ENCODE results near the gene ATP5PO.
"Not testable (repeated sequence)": the region's sequence is repeated elsewhere in the genome, so short reads cannot be mapped to it uniquely, and the experiment has no call there.

Gene ATP5PO

DNA sequence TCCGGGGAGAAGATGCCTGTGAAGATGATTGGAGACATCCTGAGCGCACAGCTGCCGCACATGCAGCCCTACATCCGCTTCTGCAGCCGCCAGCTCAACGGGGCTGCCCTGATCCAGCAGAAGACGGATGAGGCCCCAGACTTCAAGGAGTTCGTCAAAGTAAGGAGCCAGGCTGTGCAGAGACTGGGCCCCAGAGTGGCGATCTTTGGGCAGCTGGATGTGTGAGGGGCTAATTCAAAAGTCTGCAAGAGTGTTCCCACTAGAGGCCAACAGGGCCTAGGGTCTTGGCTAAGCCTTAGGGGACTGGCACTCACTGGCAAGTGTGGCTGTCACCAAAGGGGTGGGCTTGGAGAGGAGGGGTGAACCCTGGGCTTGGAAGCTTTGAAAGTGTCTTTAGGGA is 50.4 kb downstream of the ATP5PO start:
- no peak overlapping the region for H3K4me3 ChIP-seq (ENCODE audit: low read depth, low read length)
- TF ChIP-seq, protein P1, sequence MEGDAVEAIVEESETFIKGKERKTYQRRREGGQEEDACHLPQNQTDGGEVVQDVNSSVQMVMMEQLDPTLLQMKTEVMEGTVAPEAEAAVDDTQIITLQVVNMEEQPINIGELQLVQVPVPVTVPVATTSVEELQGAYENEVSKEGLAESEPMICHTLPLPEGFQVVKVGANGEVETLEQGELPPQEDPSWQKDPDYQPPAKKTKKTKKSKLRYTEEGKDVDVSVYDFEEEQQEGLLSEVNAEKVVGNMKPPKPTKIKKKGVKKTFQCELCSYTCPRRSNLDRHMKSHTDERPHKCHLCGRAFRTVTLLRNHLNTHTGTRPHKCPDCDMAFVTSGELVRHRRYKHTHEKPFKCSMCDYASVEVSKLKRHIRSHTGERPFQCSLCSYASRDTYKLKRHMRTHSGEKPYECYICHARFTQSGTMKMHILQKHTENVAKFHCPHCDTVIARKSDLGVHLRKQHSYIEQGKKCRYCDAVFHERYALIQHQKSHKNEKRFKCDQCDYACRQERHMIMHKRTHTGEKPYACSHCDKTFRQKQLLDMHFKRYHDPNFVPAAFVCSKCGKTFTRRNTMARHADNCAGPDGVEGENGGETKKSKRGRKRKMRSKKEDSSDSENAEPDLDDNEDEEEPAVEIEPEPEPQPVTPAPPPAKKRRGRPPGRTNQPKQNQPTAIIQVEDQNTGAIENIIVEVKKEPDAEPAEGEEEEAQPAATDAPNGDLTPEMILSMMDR (IDR thresholded peaks at IDR 0.05; ENCODE audit: low read depth, low read length, missing control alignments) = no peak
- no peak for DNase-seq (ENCODE audit: low read depth)

DNA sequence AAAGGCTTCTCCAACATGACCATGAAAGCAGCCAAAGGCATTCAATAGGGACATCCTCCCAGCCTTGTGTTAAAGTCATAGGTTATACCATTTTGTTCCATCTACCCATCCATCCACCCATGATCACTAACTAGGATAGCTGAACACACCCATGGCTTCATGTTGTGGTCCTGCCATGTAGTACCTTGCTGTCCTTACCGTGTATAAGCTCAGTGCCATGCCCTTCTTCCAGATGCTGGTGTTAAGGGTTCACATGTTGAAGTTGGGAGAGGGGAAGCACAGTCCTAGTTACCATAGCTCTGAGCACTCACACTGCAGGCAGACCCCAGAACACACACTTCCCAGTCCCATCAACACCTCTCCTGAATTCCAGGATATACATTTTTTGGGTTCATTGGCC is 51.5 kb downstream of the ATP5PO start:
- no peak for DNase-seq (ENCODE audit: low read depth)
- no peak overlapping the region for H3K4me3 ChIP-seq (ENCODE audit: low read depth, low read length)
- TF ChIP-seq, protein P1 (IDR thresholded peaks at IDR 0.05; ENCODE audit: low read depth, low read length, missing control alignments) = no peak

DNA sequence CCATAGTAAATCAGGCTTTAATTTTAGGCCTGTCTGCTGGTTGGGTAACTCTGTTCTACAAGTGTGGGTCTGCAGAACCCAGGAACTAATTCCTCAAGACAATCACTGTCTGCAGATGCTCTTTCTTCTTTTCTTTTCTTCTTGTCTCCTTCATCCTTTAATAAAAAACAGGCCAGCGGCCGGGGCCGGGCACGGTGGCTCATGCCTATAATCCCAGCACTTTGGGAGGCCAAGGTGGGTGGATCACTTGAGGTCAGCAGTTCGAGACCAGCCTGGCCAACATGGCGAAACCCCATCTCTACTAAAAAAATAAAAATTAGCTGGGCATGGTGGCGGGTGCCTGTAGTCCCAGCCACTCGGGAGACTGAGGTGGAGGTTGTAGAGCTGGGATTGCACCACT is 52.4 kb downstream of the ATP5PO start:
- H3K4me3 ChIP-seq (ENCODE audit: low read depth, low read length); DNase-seq (ENCODE audit: low read depth): not testable (repeated sequence)

DNA sequence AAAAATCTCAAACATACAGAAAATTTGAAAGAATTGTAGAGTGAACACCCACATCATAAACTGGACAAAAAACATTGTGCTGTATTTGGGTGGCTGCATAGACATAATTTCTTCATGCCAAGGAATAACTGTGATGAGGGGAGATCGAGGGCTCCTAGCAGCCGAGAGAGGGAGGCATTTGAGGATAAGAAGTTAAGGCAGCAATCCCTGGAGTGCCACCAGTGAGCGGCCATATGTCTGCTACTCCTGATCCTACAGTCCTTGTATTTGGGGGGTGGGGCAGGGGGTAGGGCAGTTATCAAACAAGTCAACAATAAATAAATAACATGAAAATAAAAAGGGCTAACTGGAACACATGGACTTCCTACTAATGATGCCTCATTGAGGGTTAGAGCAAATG is 54.5 kb downstream of the ATP5PO start:
- TF ChIP-seq, protein P1 (IDR thresholded peaks at IDR 0.05; ENCODE audit: low read depth, low read length, missing control alignments) = no peak
- DNase-seq (ENCODE audit: low read depth) = no peak
- no peak overlapping the region for H3K4me3 ChIP-seq (ENCODE audit: low read depth, low read length)

DNA sequence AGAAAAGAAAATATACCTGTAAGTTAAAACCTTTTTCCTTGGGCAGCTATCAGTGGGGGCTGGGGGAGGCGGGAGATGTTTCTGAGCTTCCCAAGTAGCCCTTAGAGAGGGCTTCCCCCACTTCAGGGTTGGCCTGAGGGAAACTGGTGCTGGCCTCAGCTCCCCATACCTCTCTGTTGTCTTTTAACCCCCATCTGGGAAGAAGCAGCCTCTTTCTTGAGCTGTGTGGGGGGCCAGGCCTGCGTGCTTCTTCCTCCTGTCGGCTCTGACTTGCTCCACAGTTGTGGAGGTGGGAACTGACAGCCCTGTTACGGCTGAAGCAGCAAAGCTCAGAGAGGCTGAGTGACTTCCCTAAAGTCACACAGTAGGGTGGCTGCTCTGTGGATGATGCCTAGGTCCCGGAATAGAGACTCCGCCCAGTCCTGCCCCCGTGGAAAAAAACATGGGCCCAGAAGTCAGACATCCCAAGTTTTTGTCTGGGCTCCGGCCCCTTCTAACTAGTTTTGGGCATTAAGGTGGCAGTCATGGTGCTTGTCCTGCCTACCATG is 55.2 kb downstream of the ATP5PO start:
- TF ChIP-seq, protein P1 (IDR thresholded peaks at IDR 0.05; ENCODE audit: low read depth, low read length, missing control alignments) = no peak
- no peak for DNase-seq (ENCODE audit: low read depth)
- H3K4me3 ChIP-seq (ENCODE audit: low read depth, low read length) = no peak overlapping the region

DNA sequence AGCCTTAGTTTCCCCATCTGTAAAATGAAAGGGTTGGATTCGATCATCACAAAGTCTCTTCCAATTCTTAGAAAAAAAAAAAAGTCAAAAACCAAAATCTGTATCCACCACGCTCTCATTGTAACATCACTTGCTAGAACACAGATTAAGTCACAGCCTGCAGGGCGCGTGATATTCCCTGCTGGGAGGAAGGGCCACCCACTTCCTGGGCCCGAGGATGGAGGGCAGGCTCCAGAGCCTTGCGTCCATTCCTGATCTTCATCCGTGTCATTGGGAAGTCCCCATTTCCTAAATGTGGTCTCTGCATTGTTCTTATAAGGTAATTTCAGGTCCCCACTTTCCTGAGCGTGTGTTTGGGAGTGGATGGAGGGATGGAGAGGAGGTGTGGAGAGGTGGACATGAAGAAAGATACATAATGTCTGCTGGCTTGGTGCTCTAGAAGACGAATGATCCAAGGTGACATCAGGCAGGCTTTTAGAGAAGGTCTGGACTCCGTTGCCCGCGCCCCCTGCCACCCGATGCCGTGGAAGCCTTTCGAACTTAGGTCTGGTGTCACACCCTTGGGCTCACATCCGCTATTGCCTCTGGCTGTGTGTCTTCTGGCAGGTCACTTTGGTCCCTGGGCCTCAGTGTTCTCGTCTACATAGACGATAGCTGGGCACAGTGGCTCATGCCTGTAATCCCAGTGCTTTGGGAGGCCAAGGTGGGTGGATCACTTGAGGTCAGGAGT is 56.1 kb downstream of the ATP5PO start:
- TF ChIP-seq, protein P1 (IDR thresholded peaks at IDR 0.05; ENCODE audit: low read depth, low read length, missing control alignments) = no peak
- no peak overlapping the region for H3K4me3 ChIP-seq (ENCODE audit: low read depth, low read length)
- DNase-seq (ENCODE audit: low read depth) = no peak

DNA sequence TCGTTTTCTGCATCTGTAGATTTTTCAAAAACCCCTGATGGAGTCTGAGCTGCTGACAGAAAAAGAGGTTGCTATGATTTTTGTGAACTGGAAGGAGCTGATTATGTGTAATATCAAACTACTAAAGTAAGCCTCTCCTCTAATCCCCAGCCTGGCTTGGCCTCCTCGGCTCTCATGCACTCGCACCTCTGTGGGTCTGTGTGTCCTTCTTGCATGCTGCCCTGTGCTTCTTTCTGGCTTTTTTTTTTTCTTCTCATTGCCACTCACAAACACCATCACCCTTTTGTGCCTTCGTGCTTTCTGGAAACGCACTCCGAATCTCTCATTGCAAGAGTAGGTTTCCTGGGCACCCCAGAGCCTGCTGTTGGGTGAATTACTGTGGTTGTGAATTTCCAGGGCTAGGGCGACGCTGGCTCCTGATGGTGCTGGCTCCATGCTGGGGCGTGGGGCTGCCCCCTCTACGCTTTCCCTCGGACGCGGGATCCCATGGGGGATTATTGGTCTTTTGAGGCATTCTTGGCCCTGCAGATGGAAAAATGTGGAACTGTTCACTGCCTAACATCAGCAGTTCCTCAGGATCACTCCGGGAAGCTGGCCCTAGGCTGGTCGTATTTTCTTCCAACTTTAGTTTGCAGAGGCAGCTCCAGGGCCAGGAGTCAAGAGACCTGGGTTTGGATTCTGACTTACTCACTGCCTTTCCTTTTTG is 56.8 kb downstream of the ATP5PO start:
- DNase-seq (ENCODE audit: low read depth) = no peak
- TF ChIP-seq, protein P1 (IDR thresholded peaks at IDR 0.05; ENCODE audit: low read depth, low read length, missing control alignments) = no peak
- no peak overlapping the region for H3K4me3 ChIP-seq (ENCODE audit: low read depth, low read length)
